ENCODE results near the gene CDH26.
"Not testable (repeated sequence)": the region's sequence is repeated elsewhere in the genome, so short reads cannot be mapped to it uniquely, and the experiment has no call there.

CDH26 gene

DNA sequence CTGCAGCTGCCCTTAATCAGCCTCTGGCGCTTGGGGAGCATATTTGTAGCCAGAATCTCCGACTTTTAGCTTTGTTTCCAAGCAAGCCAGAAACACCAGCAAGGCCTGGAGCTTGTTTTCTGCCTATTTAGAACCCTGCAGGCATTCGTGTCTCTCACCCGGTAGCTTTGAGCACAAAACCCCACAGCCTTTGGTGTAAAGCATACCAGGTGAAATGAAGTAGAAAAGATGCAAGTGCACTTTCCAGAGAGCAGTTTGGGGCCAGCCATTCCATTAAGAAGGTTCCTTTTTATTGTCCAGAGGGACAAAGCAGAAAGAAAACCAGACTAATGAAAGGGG is 17.3 kb upstream of the CDH26 start:
- DNase-seq (ENCODE audit: low read depth) = no peak

DNA sequence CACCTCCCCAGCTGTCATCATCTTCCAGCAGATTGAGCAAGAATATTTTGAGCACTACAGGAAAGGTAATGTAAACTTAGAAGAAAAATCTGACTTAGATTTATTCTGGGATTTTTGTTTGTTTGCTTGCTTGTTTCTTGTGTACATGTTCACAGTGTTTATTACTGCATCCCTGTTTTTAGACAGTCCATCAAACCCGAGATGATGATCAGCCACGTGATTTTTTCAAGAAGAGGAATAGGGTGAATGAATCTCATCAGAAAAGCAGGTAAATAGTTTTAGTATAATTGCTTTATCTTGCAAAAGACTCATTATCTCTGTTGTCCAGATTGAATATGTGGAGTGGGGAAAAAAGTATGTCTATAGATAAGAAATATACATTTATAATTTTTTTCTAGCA is 16.0 kb upstream of the CDH26 start:
- DNase-seq (ENCODE audit: low read depth) = no peak

DNA sequence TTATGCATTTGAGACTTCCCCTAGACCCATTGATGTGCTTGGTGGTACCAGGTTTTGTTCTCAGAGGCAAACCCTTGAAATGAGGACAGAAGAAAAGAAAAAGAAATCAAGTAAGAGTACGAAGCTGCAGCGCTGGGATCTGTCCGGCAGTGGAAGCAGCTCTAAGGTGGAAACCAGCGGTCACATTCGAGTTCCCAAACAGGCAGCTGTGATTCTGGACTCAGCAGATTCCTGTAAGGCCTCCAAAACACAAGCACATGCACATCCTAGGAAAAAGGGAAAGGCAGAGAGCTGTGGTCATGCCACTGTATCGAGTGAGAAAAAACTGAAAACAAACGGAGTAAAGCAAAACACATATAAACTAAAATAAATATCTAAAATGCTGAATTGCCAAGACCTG is 13.5 kb upstream of the CDH26 start:
- DNase-seq (ENCODE audit: low read depth) = no peak

DNA sequence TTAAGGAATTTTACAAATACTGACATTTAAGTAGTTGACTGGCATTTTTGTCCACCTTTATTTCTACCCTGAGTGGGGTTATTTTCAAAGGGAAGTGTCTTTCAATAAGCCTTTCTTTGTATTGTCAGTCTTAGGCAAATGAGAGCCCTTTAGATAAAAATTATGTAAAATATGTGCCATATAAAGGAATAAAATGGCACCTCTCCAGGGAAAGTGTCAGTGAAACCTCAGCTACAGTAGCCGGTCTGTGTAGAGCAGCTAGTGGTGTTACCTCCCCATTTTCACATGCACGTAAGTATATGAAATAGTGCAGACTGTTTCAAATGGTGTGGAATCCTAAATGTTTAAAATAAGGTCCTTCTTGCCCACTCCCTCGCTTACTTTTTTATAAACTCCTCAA is 13.0 kb upstream of the CDH26 start:
- DNase-seq (ENCODE audit: low read depth) = no peak

DNA sequence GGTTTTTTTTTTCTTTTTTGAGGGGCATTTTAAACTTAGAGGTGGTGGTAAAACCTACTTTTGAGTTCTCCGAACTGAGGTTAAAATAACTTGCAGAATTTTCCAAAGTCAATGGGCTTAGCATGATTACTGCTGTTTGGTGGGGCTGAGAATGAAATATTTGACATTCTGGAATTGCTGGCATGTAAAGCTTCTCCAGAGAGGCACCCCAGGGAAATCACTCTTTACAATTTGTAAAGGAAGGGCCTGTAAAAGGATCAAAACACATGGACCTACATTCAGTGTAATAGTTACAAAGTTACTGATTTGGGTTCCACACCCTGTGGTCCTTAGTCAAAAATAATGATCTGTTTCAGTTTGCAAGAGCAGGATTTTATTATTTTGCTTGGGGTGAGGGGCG is 12.5 kb upstream of the CDH26 start:
- DNase-seq (ENCODE audit: low read depth) = no peak

DNA sequence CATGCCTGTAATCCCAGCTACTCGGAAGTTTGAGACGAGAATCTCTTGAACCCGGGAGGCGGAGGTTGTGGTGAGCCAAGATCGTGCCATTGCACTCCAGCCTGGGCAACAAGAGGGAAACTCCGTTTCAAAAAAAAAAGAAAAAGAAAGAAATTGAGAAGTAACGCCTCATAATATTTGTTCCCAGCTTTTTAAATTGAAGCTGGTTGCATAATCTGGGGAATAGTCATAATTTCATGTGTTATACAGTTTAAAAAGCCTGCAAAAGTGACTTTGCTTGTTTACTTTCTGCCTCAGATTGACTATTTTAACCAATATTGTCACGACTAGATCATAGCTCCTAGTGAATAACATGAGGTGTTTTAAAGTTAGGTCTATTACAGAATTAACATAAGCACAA is 10.8 kb upstream of the CDH26 start:
- DNase-seq (ENCODE audit: low read depth) = no peak

DNA sequence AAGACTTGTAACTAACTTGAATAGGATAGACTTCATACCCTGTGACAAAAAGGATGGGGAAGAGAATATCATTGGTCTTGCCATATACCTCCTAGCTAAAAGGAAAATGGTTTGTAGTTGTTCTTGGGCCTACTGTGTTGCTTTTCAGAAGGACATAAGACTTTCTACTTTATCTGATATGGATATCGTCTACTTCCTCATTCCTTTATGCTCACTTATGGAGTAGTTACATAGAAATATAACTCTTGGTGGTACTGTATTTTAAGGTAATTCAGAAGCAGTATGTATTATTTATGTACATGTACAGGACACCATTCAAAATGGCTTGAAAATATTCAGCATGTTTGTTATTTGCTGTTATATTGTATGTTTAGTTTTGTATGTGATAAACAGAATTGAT is 10.0 kb upstream of the CDH26 start:
- DNase-seq (ENCODE audit: low read depth) = no peak

DNA sequence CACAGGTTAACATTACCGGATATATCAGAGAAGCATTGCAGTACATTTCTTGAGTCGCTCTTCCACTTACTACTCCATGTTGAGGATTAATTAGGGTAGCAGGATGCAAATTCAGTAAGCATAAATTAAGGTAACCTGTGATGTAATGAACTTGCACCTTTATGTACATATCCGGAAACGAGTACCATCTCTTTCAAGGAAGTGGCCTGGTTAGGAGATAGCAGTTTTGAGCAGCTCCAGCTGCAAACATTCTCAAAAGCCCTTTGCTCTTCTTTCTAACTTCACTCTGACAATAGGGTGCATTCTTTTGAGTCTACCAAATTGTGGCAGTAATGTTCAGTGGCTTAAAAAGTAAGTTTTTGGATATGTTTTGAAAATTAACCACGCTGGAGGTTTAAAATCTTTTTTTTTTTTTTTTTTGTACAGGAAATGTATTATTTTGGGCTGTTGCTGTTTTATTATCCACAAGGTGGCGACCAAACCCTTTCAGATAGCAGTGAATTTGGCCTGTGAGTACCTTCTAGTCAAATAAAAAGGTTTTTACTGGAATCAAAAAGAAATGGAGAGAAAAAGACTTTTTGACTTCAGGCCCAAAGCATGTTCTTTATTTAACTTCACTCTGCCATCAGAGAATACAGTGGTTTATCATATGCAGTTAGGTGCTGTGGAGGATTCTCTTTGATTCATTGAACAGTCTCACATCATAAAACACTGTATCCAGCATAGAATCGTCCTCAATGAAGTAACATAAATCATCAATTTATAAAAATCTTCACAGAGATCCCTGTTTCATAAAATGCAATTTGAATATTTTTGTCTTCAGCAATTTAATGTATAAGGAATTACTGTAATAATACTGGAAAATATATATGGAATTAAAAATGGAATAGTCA is 9.1 kb upstream of the CDH26 start:
- DNase-seq (ENCODE audit: low read depth) = peak; percentile 11

DNA sequence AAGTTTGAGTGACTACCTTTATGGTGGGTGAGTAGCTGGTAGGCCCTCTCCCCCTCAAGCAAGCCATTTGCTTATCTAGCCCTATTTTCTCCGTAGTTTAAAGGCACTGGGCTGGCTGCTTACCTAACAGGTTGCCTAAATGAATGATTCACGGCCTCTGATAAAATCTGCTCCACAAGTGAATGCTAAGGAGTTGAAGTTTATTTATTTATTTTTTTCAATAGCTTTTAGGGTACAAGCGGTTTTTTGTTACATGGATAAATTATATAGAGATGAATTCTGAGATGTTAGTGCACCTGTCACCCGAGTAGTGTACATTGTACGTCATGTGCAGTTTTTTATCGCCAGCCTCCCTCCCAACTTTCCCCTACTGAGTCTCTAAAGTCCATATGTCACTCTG is 8.3 kb upstream of the CDH26 start:
- DNase-seq (ENCODE audit: low read depth) = no peak

DNA sequence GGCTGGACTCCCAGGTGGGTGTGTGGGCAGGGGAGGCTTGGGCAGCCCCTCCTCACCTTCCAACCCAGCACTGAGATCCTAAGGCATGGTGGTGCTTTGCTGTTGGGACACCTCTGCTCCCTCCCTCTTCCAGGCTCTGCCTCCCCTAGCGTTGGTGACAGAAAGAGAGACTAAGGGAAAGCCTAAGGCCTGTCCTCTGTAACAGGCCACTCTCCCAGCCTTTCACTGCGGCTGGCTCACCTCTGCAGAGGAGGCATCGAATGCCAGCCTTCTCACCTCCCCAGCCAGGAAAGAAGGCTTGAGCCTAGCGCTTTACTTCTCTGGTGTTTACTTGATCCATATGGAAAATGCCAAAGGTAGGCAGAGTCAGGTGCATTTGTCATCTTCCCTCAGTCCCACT is 3.5 kb upstream of the CDH26 start:
- no peak for DNase-seq (ENCODE audit: low read depth)

DNA sequence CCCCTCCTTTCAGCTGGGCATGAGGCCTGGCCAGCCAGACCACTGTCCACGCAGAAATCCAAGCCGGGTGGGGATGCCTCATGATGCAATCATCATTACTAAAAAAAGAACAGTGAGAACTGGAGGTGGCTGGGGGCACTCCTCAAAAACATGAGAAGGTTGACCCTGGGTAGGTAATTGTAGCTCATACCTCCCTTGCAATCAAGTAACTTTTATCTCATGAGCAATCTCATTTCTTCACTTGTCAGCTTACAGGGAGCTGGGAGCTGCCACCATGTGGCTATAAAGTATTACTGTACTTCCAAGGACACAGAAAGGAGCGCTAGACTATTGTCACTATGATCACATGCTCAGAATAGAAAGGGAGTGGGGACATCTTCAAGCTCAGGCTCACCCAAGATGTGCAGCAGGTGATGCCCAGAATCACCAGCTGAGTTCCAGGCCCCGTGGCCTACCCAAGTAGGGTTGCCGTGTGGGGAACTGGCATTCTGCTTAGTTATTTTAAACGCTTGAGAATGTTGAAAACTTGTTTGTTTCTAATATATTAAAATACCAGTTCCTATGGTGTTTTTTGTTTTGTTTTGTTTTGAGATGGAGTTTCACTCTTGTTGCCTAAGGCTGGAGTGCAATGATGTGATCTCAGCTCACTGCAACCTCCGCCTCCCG is 3.0 kb upstream of the CDH26 start:
- DNase-seq (ENCODE audit: low read depth) = no peak

DNA sequence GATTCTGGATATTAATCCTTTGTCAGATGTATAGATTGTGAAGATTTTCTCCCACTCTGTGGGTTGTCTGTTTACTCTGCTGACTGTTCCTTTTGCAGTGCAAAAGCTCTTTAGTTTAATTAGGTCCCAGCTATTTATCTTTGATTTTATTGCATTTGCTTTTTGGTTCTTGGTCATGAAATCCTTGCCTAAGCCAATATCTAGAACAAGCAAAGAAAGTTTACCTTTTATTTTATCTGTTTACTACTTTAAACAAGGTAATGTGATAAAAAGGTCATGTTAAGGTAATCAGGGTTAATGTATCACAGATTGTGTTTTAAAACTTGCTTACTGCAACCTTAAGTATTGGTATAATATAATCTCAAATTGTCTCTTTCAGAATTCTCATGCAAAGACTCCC is 655 bp upstream of the CDH26 start:
- not testable (repeated sequence) for DNase-seq (ENCODE audit: low read depth)

DNA sequence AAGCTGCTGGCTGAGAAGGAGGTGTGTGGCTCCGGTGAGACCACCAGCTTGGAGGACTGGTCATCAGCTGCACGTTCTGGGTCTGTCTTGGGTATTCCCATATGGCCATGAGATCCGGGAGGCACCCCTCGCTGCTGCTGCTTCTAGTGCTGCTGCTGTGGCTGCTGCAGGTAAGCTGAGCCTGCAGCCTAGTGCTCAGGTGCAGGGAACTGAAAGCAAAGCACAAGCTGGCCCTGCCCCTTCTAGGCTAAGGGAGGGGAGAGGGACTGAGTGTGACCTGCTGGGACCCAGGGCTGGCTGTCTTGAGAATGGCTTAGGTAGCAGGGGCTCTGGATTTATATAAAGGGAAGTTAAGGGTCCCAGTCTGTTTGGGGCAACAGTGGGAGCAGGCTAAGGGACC is 403 bp downstream of the CDH26 start:
- no peak for DNase-seq (ENCODE audit: low read depth)

DNA sequence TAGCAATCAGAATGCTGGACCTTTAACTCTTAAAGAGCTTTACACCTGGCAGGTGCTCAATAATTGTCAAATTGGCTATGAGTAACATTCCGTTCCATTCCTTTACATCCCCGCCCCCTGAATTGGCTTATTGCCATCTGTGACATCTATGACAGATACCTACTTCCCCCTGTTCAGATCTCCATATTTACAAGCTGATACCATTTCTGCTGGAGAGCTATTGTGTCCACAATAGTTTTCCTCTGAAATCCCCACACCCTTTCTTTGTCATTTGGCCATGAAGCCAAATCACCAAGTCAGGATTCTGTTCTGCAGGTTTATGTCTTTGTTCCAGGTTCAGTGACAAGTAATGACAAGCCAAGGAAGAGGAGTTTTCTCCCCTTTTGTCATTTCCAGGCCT is 3.2 kb downstream of the CDH26 start:
- no peak for DNase-seq (ENCODE audit: low read depth)

DNA sequence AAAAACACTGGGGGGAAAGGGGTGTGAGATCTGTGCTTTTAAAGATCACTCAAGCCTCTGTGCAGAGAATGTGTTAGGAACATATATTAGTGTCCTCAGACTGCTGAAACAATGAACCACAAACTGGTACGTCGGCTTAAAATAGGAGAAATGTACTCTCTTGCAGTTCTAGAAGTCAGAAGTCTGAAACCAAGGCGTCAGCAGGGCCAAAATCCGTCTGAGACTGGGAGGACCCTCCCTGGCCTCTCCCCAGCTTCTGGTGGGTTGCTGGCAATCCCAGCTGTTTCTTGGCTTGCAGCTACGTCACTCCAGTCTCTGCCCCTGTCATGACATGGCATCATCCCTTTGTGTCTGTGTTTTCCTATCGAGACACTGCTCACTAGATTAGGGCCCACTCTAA is 3.9 kb downstream of the CDH26 start:
- no peak for DNase-seq (ENCODE audit: low read depth)

DNA sequence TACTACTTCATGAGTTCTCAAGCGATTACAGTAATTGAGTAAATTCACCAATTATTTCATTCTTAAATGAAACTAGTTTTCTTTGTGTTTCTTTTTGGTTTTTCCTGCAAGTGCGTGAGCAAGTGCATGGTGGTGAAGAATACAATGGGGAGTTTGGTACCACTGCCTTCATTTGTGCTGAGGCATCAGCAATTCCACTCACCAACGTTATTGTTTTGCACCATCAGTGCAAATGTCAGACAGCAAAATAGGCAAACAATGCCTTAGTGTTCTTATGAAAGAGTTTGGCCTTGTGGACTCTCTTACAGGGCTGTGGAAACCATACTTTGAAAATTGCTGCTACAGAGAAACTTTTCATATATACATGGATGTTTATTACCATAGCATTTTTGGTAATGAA is 8.2 kb downstream of the CDH26 start:
- DNase-seq (ENCODE audit: low read depth) = no peak

DNA sequence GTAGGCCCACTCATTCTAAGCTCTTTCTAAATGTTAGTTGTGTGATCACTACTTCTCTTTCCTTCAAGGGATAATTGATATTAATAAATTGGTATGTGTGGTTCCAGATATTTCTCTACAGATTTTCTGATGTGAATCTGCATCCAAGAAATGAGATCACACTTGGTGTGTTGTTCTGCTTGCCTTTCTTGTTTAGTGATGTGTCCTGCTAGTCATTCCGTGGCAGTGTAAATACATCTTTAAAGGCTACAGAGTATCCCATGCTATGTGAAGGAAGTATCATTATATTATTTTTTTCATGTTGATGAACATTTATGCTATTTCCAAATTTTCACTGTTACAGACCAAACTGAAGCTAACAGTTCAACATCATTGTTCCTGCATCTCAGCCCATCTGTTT is 13.2 kb downstream of the CDH26 start:
- no peak for DNase-seq (ENCODE audit: low read depth)

DNA sequence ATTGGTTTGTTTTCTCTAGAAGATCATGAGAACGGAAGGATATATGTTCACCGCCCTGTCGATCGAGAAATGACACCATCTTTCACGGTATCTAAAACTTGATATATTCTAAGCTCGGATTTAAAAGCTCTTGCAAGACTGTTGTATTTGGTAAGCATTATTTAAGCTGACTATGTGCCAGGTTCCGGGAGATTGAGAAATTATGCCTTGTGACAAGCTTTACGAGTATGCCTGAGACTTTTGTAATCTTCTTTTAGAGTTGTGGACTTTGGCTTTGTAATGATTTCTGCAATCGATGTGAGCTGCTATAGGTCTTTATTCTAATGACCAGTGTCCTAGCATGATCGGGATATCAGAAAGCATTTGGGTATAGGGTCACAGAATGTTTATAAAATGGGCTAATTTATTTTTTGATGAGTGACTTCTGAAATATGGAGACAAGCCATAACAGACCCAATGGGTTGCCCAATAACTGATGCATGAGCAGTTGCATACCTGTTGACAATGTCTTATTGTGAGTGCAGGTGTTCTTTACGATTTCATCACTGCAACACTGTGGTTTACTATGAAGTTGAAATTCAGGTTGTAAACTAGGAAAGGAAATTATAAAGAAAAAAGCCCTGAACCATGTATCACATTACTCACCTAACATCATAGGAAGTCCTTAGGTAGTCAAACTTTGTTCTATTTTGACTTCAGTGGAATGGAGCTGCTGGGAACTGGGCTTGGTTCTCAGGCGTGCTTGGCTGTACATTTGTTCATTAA is 14.0 kb downstream of the CDH26 start:
- no peak for DNase-seq (ENCODE audit: low read depth)

DNA sequence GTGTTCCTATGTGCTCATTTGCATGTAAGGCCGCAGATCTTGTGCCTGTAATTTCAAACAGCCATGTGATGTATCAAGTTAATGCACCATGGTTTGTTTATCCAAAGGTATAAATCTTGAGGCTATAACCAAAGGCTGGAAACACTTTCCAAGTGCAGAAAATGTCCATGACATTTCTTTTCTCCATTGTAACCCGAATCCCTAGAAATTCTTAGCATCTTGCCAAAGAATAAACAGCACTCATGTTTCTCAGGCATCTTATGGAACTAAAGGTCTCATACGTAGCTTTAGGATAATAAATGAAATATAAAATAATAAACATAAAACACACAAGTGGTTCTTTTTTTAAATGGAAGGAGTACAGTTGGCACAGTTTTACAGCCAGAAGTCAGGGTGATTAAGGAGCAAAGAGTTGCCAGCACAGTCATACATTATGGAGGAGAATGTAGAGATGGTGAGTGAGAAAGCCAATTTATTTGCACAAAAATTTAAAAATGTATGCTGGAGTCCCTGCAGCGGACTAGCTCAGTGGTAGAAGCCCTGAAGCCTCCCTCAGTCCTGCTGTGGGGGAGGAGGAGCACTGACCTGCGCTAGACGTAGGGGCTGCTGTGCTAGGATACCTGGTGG is 18.0 kb downstream of the CDH26 start:
- DNase-seq (ENCODE audit: low read depth) = no peak

DNA sequence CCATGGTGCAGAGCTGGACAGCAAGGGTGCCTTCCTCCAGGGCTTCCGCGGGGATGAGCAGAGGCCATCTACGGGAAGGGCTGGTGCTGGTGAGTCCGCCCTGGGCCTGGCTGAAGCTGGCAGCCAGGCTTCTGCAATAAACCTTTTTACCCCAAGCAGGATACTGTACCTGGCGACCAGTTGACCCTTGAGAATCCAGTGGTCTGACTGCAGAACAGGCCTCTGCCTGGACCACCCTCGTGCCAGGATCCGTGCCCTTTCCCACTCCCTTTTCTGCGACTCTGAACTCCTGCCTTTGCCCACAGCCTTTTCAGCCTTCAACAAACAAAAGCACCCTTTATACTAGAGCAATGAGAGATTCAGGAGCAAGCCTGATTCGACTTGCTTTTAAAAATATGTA is 18.9 kb downstream of the CDH26 start:
- DNase-seq (ENCODE audit: low read depth) = no peak

DNA sequence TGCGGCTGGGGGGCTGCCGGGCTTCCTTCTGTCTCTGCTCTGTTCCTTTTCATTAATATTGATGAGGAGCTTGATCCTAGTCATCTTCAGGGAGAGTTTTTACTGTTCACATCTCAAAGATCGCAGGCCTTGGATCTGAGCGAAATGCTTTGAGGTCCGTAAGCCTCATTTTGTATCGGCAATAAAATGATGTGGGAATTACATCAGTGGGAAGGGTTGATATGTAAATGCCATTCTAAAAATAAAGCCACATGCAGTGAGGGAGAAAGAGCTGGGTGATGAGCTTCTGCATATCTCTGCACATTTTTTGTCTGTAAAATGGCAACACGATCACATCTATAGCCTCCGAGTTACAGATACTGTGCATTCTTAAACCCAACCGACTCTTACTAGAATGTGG is 24.9 kb downstream of the CDH26 start:
- no peak for DNase-seq (ENCODE audit: low read depth)

DNA sequence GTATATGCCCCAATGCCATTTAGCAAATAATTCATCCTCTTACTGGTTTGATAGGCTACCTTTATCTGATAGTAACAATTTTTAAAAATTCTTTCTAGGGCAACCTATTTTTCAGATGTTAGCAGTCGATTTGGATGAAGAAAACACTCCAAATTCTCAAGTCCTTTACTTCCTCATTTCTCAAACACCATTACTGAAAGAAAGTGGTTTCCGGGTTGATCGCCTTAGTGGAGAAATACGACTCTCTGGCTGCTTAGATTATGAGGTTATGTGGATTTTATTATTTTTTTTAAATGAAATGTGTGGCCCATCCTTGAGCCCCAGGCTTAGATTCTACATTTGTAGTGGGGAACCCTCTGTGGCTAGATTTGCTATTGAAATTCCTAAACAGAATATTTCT is 26.3 kb downstream of the CDH26 start:
- no peak for DNase-seq (ENCODE audit: low read depth)

DNA sequence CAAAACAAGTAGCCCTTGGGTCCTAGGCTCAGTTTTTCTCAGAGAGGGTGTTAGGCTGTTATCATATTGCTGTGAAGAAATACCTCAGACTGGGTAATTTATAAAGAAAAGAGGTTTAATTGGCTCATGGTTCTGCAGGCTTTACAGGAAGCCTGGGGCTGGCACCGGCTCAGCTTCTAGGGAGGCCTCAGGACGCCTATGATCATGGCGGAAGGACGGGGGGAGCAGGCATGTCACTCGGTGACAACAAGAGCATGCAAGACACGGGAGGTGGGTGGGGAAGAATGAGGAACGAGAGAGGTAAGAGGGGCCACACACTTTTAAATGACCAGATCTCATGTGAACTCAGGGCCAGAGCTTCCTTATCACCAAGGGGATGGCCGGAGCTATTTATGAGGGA is 26.9 kb downstream of the CDH26 start:
- no peak for DNase-seq (ENCODE audit: low read depth)

Data from CMK (cell line).